K562 (cell line): ENCODE measurements around the gene CENPQ. TPM values are rescaled to one million over a fixed set of nuclear protein-coding genes. Genes with fewer than 3 reads are reported as not detected.

ENCODE experiments used
- ARID1B ChIP-seq: fragments of 450-650 bp; IDR thresholded peaks from 2 replicates; pipeline ENCODE4 v1.6.1; 2016; ENCODE audit warnings: antibody characterized with exemption, mild to moderate bottlenecking, inconsistent platforms
- E2F3 ChIP-seq: fragments of 250-450 bp; sonication (Bioruptor Pico); IDR thresholded peaks from 2 replicates; pipeline ENCODE4 v1.4.0; 2020; ENCODE audit warnings: mild to moderate bottlenecking
- GATAD2A ChIP-seq: fragments of 450-650 bp; IDR thresholded peaks from 2 replicates; pipeline ENCODE4 v1.6.1; 2017
- HNRNPL ChIP-seq: fragments of 200-400 bp; formaldehyde crosslinking; IDR thresholded peaks from 2 replicates; pipeline ENCODE4 v1.6.1; 2017; ENCODE audit warnings: low read depth, mild to moderate bottlenecking, low read length
- KDM1A ChIP-seq, 2 experiments: fragments of 450-650 bp; IDR thresholded peaks; 2 replicates each; pipeline ENCODE4 v1.6.1; 2016; ENCODE audit warnings: mild to moderate bottlenecking in 2 of 2
- NCOA2 ChIP-seq, 2 experiments: fragments of 450-650 bp; IDR thresholded peaks; 2 replicates each; pipeline ENCODE4 v1.6.1; 2018; ENCODE audit warnings: mild to moderate bottlenecking in 2 of 2, moderate library complexity in 1 of 2; ENCODE audit not compliant: partially characterized antibody in 2 of 2
- NCOA6 ChIP-seq: fragments of 450-650 bp; IDR thresholded peaks from 2 replicates; pipeline ENCODE4 v1.6.1; 2017; ENCODE audit warnings: mild to moderate bottlenecking
- NR2F6 ChIP-seq: fragments of 450-650 bp; formaldehyde crosslinking; IDR thresholded peaks from 2 replicates; pipeline ENCODE4 v1.4.0; 2020; ENCODE audit warnings: mild to moderate bottlenecking
- POLR2AphosphoS2 ChIP-seq: IDR thresholded peaks from 2 replicates; pipeline ENCODE4 v1.6.1; 2012; ENCODE audit warnings: low read length, improper control_type of control experiment
- POLR2G ChIP-seq: fragments of 200-400 bp; formaldehyde crosslinking; IDR thresholded peaks from 2 replicates; pipeline ENCODE4 v1.6.1; 2017; ENCODE audit warnings: low read depth, mild to moderate bottlenecking, antibody characterized with exemption, low read length, moderate library complexity
- RUNX1 ChIP-seq: sonication (generic); IDR thresholded peaks from 2 replicates; pipeline ENCODE4 v1.6.1; 2016; ENCODE audit warnings: antibody characterized with exemption, low read depth
- SMAD3 ChIP-seq: fragments of 450-650 bp; formaldehyde crosslinking; conservative IDR thresholded peaks from 2 replicates; pipeline ENCODE4 v1.4.0; 2020; ENCODE audit warnings: mild to moderate bottlenecking
- SP1 ChIP-seq: sonication (generic); formaldehyde crosslinking; IDR thresholded peaks from 2 replicates; pipeline ENCODE4 v1.8.1; 2022; ENCODE audit warnings: mild to moderate bottlenecking, missing genetic modification reagents
- ZFP36 ChIP-seq: fragments of 150-350 bp; IDR thresholded peaks from 2 replicates; pipeline ENCODE4 v1.6.1; 2018; ENCODE audit warnings: low read length, low read depth; ENCODE audit not compliant: partially characterized antibody
- ZNF3 ChIP-seq: fragments of 250-450 bp; sonication (Bioruptor Pico); IDR thresholded peaks from 2 replicates; pipeline ENCODE4 v1.5.0; 2021; ENCODE audit warnings: mild to moderate bottlenecking, moderate library complexity
- ZNF696 ChIP-seq: fragments of 250-450 bp; sonication (Bioruptor Pico); conservative IDR thresholded peaks from 2 replicates; pipeline ENCODE4 v1.4.0; 2020; ENCODE audit warnings: mild to moderate bottlenecking, moderate library complexity
- polyA plus RNA-seq, 8 experiments: library from polyadenylated mRNA; depleted of rRNA in 4 of 8; stranded (reverse) in 5 of 8; unstranded in 3 of 8; fragments of >200 nt; fragmentation: Nextera tagmentation in 2 of 8; fragmentation: Illumina TruSeq in 1 of 8; extraction: Ambion mirVana in 2 of 8; extraction: Trizol in 1 of 8; gene quantifications; 2 replicates each; pipeline versions ENCODE4 v1.2.1 to v1.2.3, GENCODE V29; 2011 to 2014; ENCODE audit warnings: inconsistent platforms in 1 of 8, missing spikeins in 1 of 8
- total RNA-seq, 7 experiments: library from RNA; depleted of rRNA in 6 of 7; stranded (reverse); fragments of >200 nt in 6 of 7; fragmentation: Illumina TruSeq in 2 of 7; extraction: Trizol in 2 of 7; gene quantifications; 2 replicates each; pipeline versions ENCODE4 v1.2.1 to v1.2.3, GENCODE V29; 2011 to 2021; ENCODE audit warnings: low replicate concordance in 1 of 7
- TF ChIP-seq, protein P1 (sequence below): fragments of 450-650 bp; formaldehyde crosslinking; IDR thresholded peaks from 2 replicates; pipeline ENCODE4 v1.4.0; 2020; ENCODE audit warnings: mild to moderate bottlenecking, moderate library complexity
- TF ChIP-seq, protein P2 (sequence below): sonication (generic); formaldehyde crosslinking; IDR thresholded peaks from 2 replicates; pipeline ENCODE4 v1.9.0; 2022; ENCODE audit warnings: mild to moderate bottlenecking, missing genetic modification reagents
- TF ChIP-seq, protein P3 (sequence below): fragments of 250-450 bp; sonication (Bioruptor Pico); IDR thresholded peaks from 2 replicates; pipeline ENCODE4 v1.5.0; 2021; ENCODE audit warnings: mild to moderate bottlenecking, borderline replicate concordance
- TF ChIP-seq, protein P4 (sequence below): IDR thresholded peaks from 2 replicates; pipeline ENCODE4 v1.6.1; 2012; ENCODE audit warnings: low read depth, low read length, improper control_type of control experiment, borderline replicate concordance
- TF ChIP-seq, protein P5 (sequence below): fragments of 150-350 bp; conservative IDR thresholded peaks from 2 replicates; pipeline ENCODE4 v1.6.1; 2014; ENCODE audit warnings: low read length

CENPQ gene
- total and polyA plus RNA-seq, 9 of the 15 experiments (the other 6 are each of a cell fraction or from before 2014, with no cell fraction given), result 12.7 to 48.3 (median 26.4) TPM

DNA sequence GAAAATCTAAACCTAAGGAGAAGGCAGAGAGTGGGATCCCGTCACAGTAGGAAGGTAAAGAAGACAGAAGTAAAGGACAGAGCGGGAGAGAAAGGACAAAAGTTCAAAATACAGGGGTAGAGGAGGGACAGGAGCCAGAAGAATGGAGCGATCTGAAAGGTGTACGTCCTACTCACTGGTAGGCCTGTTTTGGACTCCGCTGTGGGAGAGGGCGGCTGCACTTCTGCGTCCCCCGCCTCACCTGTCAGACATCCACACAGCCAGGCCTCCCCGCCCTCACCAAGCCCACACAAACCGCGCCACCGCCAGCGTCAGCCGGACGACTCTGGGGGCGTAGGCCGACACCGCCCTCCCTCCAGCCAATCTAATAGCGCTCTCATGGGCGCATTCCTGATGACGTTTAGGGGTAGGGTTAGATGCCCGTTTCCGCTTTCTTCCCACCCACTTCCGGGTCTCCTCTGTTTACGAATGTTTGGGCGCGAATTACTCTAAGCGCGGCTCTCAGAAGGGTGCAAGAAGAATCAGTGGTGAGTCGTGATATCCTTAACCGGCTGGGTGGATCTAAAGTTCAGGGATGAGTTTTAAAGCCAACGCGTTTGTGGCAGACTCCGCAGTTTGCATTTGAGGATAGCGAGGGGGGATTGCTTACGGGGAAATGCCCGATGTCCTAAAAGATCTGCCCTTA is at the start of gene CENPQ, which contains the start of gene MMUT (continued):
- TF ChIP-seq, protein P1, sequence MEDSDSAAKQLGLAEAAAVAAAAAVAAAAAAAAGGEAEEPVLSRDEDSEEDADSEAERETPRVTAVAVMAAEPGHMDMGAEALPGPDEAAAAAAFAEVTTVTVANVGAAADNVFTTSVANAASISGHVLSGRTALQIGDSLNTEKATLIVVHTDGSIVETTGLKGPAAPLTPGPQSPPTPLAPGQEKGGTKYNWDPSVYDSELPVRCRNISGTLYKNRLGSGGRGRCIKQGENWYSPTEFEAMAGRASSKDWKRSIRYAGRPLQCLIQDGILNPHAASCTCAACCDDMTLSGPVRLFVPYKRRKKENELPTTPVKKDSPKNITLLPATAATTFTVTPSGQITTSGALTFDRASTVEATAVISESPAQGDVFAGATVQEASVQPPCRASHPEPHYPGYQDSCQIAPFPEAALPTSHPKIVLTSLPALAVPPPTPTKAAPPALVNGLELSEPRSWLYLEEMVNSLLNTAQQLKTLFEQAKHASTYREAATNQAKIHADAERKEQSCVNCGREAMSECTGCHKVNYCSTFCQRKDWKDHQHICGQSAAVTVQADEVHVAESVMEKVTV, result no peak
- TF ChIP-seq, protein P2, sequence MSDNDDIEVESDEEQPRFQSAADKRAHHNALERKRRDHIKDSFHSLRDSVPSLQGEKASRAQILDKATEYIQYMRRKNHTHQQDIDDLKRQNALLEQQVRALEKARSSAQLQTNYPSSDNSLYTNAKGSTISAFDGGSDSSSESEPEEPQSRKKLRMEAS (CRISPR knock-in tag), result peak; percentile 31
- peak; percentile 93 for TF ChIP-seq POLR2G
- peak; percentile 85 for TF ChIP-seq E2F3 (CRISPR knock-in tag)
- TF ChIP-seq ZNF696 (CRISPR knock-in tag), result no peak
- TF ChIP-seq POLR2AphosphoS2, result no peak
- TF ChIP-seq HNRNPL, result no peak
- no peak for TF ChIP-seq NCOA2 (IDR thresholded peaks at IDR 0.05; ENCODE audit: partially characterized antibody in 2 of 2)
- no peak for TF ChIP-seq GATAD2A
- TF ChIP-seq KDM1A (IDR thresholded peaks at IDR 0.05), result no peak
- TF ChIP-seq SP1 (CRISPR knock-in tag), result peak; percentile 98
- TF ChIP-seq ARID1B, result no peak
- TF ChIP-seq ZNF3 (CRISPR knock-in tag), result no peak
- TF ChIP-seq, protein P3, sequence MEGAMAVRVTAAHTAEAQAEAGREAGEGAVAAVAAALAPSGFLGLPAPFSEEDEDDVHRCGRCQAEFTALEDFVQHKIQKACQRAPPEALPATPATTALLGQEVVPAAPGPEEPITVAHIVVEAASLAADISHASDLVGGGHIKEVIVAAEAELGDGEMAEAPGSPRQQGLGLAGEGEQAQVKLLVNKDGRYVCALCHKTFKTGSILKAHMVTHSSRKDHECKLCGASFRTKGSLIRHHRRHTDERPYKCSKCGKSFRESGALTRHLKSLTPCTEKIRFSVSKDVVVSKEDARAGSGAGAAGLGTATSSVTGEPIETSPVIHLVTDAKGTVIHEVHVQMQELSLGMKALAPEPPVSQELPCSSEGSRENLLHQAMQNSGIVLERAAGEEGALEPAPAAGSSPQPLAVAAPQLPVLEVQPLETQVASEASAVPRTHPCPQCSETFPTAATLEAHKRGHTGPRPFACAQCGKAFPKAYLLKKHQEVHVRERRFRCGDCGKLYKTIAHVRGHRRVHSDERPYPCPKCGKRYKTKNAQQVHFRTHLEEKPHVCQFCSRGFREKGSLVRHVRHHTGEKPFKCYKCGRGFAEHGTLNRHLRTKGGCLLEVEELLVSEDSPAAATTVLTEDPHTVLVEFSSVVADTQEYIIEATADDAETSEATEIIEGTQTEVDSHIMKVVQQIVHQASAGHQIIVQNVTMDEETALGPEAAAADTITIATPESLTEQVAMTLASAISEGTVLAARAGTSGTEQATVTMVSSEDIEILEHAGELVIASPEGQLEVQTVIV, result no peak
- TF ChIP-seq NCOA6, result no peak
- no peak for TF ChIP-seq RUNX1
- no peak for TF ChIP-seq SMAD3 (CRISPR knock-in tag)
- TF ChIP-seq NR2F6 (CRISPR knock-in tag), result no peak
- TF ChIP-seq, protein P4, sequence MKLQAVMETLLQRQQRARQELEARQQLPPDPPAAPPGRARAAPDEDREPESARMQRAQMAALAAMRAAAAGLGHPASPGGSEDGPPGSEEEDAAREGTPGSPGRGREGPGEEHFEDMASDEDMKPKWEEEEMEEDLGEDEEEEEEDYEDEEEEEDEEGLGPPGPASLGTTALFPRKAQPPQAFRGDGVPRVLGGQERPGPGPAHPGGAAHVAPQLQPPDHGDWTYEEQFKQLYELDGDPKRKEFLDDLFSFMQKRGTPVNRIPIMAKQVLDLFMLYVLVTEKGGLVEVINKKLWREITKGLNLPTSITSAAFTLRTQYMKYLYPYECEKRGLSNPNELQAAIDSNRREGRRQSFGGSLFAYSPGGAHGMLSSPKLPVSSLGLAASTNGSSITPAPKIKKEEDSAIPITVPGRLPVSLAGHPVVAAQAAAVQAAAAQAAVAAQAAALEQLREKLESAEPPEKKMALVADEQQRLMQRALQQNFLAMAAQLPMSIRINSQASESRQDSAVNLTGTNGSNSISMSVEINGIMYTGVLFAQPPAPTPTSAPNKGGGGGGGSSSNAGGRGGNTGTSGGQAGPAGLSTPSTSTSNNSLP, result peak; percentile 47; the same call in 1 of the 2 replicates
- peak; percentile 34 for TF ChIP-seq ZFP36
- TF ChIP-seq, protein P5, sequence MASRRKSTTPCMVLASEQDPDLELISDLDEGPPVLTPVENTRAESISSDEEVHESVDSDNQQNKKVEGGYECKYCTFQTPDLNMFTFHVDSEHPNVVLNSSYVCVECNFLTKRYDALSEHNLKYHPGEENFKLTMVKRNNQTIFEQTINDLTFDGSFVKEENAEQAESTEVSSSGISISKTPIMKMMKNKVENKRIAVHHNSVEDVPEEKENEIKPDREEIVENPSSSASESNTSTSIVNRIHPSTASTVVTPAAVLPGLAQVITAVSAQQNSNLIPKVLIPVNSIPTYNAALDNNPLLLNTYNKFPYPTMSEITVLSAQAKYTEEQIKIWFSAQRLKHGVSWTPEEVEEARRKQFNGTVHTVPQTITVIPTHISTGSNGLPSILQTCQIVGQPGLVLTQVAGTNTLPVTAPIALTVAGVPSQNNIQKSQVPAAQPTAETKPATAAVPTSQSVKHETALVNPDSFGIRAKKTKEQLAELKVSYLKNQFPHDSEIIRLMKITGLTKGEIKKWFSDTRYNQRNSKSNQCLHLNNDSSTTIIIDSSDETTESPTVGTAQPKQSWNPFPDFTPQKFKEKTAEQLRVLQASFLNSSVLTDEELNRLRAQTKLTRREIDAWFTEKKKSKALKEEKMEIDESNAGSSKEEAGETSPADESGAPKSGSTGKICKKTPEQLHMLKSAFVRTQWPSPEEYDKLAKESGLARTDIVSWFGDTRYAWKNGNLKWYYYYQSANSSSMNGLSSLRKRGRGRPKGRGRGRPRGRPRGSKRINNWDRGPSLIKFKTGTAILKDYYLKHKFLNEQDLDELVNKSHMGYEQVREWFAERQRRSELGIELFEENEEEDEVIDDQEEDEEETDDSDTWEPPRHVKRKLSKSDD, result peak; percentile 44; the same call in 1 of the 2 replicates
